ENCODE measurements around the gene HACL1. TPM values are rescaled to one million over a fixed set of nuclear protein-coding genes. Genes with fewer than 3 reads are reported as not detected.

The HACL1 gene
- total RNA-seq (2014; rRNA removed): 18.9 and 20.2 TPM in 2 replicates
- 14.3 TPM for polyA plus RNA-seq (2012)

GRCh38 chr3:15601399-15602145 is at the start of gene HACL1, which contains the start of gene BTD:
Gene HACL1, minus strand, starts transcription at chr3:15601569. Its CDS starts 106 bp downstream, at chr3:15601463.
Gene BTD, plus strand, starts transcription at chr3:15601745. Its CDS starts 33,695 bp downstream, at chr3:15635440.
- DNase-seq (ENCODE audit: low read depth): peak; percentile 99

GRCh38 chr3:15649858-15650257 is 48.5 kb upstream of the HACL1 start:
- no peak for DNase-seq (ENCODE audit: low read depth)

GRCh38 chr3:15649341-15649740 is 48.0 kb upstream of the HACL1 start:
- DNase-seq (ENCODE audit: low read depth): no peak

- peak; percentile 100 for DNase-seq (ENCODE audit: low read depth)
Observed at GRCh38 chr3:15647611-15648167, 46.3 kb upstream of the HACL1 start.

GRCh38 chr3:15646851-15647511 is 45.6 kb upstream of the HACL1 start:
- DNase-seq (ENCODE audit: low read depth): peak; percentile 100

- peak; percentile 98 for DNase-seq (ENCODE audit: low read depth)
Observed at GRCh38 chr3:15645740-15646501, 44.6 kb upstream of the HACL1 start.

GRCh38 chr3:15645246-15645645 is 43.9 kb upstream of the HACL1 start:
- no peak for DNase-seq (ENCODE audit: low read depth)

GRCh38 chr3:15638891-15639262 is 37.5 kb upstream of the HACL1 start:
- DNase-seq (ENCODE audit: low read depth): peak; percentile 33

GRCh38 chr3:15638193-15638890 is 37.0 kb upstream of the HACL1 start:
- peak; percentile 37 for DNase-seq (ENCODE audit: low read depth)

- peak; percentile 29 for DNase-seq (ENCODE audit: low read depth)
Observed at GRCh38 chr3:15637131-15637951, 36.0 kb upstream of the HACL1 start.

- peak; percentile 99 for DNase-seq (ENCODE audit: low read depth)
Observed at GRCh38 chr3:15636028-15636709, 34.8 kb upstream of the HACL1 start.

- DNase-seq (ENCODE audit: low read depth): peak; percentile 98
Observed at GRCh38 chr3:15635121-15635661, 33.8 kb upstream of the HACL1 start.

GRCh38 chr3:15634671-15635070 is 33.3 kb upstream of the HACL1 start:
- DNase-seq (ENCODE audit: low read depth): no peak

- peak; percentile 89 for DNase-seq (ENCODE audit: low read depth)
Observed at GRCh38 chr3:15633766-15634598, 32.6 kb upstream of the HACL1 start.

- DNase-seq (ENCODE audit: low read depth): no peak
Observed at GRCh38 chr3:15633159-15633558, 31.8 kb upstream of the HACL1 start.

- no peak for DNase-seq (ENCODE audit: low read depth)
Observed at GRCh38 chr3:15632212-15632580, 30.8 kb upstream of the HACL1 start.

- DNase-seq (ENCODE audit: low read depth): no peak
Observed at GRCh38 chr3:15631426-15632211, 30.2 kb upstream of the HACL1 start.

Data from LHCN-M2 (cell line).